Activated naive CD8-positive, alpha-beta T cell treated with anti-CD3 and anti-CD28 coated beads, Interleukin-2, amount 50 U/mL, for 24 hours (primary cell): ENCODE data around the gene LDB3.

Source experiments
- ATAC-seq: fragments of 150-1000 bp; cut with Tn5 transposase; one replicate; pipeline ENCODE4 v1.10.0; 2021
- DNase-seq: peaks from one replicate; pipeline ENCODE4 v3.0.0; 2021
- H3K27ac Mint-ChIP-seq: one replicate; pipeline ENCODE4 v1.8.0; 2021; ENCODE audit warnings: mild to moderate bottlenecking, mixed read lengths
- H3K27me3 Mint-ChIP-seq: one replicate; pipeline ENCODE4 v1.8.0; 2021; ENCODE audit warnings: mixed read lengths
- H3K36me3 Mint-ChIP-seq: one replicate; pipeline ENCODE4 v1.8.0; 2021; ENCODE audit warnings: low read depth, mixed read lengths
- H3K4me1 Mint-ChIP-seq: one replicate; pipeline ENCODE4 v1.8.0; 2021; ENCODE audit warnings: mixed read lengths
- H3K4me3 Mint-ChIP-seq: one replicate; pipeline ENCODE4 v1.8.0; 2021; ENCODE audit warnings: mild to moderate bottlenecking, moderate library complexity, mixed read lengths
- H3K9me3 Mint-ChIP-seq: one replicate; pipeline ENCODE4 v1.8.0; 2021; ENCODE audit warnings: mixed read lengths

Gene LDB3

DNA sequence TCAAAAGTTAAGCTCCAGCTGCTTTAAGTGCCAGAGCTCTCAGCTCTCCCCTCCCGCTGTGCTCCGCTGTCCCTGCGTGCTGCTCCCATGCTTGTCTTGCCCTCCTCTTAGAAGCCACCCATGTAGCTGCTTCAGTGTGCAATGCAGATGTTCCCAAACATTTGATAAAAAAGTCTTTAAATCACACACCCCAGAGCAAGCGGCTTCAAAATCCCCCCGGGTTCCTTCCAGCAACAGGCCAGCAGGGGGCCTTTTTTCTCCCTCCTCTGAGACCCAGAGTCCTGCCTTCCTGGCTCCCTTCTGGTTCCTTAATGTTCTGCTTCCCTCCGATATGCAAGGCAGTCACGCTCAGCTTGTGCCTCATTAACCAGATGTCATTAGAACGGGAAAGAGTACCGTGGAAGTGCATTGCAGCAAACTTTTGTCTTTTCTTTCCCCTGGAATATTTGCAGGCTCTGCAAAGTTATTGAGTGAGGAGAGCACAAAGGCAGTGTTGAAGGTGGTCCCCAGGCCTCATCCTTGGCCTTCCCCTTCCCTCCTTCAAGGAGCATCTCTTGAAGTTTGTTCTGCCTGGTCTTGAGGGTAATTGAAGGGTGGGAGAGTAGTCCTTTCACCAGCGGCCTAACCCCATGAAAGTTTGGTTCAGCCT is 25.5 kb downstream of the LDB3 start:
- ATAC-seq: no peak
- H3K4me3 Mint-ChIP-seq: no peak overlapping the region
- H3K4me1 Mint-ChIP-seq: no peaks in the 10 kb centered on the region
- peaks cover 1% of the 10 kb centered on the region for H3K27me3 Mint-ChIP-seq
- H3K36me3 Mint-ChIP-seq: no peaks in the 10 kb centered on the region
- H3K27ac Mint-ChIP-seq: no peak overlapping the region
- peak; percentile 50 for DNase-seq
- H3K9me3 Mint-ChIP-seq: no peaks in the 10 kb centered on the region

DNA sequence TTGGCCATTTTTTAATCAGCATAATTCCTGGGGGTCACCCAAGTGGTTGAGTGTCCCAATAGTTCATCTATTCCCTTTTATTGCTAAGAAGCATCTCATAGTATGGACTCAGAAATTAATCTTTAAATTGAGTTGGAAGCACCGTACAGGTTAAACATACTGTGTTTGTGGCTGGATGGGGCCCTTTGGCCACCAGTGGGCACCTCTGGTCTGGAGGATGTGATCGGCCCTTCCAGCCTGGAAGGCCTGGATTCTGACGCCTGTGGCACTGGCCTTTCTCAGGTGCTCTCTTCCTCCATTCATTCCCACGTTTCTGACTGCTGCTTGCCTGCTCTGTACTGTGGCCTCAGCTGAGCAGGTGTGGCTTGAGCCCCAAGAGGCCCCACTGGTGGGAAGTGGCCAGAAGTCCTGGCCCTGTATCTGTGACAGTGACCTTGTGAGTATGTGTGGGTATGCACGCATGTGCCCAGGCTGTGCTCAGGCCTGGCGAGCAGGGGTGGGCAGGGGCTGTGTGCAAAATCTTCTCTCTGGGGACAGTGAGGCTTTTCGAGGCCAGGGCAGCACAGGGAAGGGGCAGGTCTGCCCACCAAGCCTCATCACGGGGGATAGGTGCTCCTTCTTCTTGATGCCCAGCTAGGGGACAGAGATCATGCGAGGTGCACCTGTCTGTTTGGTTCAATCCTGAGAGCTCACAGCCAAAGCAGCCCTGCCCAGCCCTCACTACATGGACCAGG is 30.1 kb downstream of the LDB3 start:
- H3K27me3 Mint-ChIP-seq: no peaks in the 10 kb centered on the region
- H3K9me3 Mint-ChIP-seq: no peaks in the 10 kb centered on the region
- no peaks in the 10 kb centered on the region for H3K36me3 Mint-ChIP-seq
- DNase-seq (no peak), ATAC-seq (no peak)
- H3K4me1 Mint-ChIP-seq: no peaks in the 10 kb centered on the region
- no peak overlapping the region for H3K27ac Mint-ChIP-seq
- no peak overlapping the region for H3K4me3 Mint-ChIP-seq

DNA sequence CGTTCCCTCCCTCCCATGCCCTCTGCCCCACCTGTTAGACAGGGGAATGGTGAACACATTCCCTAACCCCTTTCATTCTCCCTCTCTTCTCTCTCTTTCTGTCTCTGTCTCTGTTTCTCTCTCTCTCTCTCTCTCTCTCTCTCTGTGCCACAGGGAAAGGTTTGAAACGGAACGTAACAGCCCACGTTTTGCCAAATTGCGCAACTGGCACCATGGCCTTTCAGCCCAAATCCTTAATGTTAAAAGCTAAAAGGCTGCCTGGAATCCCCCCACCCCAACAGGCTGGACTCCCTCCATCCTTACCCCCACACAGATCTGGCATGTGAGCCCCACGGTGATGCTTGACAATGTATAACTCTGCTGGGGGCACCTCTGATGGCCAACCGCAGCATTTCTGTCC is 30.8 kb downstream of the LDB3 start:
- H3K27ac Mint-ChIP-seq: no peak overlapping the region
- DNase-seq (no peak), ATAC-seq (no peak)
- H3K4me3 Mint-ChIP-seq: no peak overlapping the region
- no peaks in the 10 kb centered on the region for H3K9me3 Mint-ChIP-seq
- H3K27me3 Mint-ChIP-seq: no peaks in the 10 kb centered on the region
- no peaks in the 10 kb centered on the region for H3K36me3 Mint-ChIP-seq
- no peaks in the 10 kb centered on the region for H3K4me1 Mint-ChIP-seq

DNA sequence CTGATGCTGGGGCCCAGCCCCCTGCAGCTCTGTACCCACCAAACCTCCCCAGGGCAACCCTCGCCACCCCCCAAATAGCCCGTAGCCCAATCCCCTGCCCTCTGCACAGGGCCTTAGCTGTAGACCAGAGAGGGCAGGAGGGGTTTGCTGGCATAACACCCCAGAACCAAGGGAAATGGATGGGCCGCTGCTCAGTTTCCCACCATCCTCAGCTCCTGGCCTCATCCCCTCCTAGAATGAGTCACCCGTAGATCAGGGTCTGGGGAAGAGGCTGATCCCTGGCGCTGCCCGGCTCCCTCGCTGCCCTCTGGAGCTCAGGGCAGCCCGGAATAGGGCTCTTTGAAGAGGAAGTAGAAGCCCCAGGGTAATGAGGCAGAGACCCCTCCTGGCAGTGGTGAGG is 31.2 kb downstream of the LDB3 start:
- DNase-seq (no peak), ATAC-seq (no peak)
- Mint-ChIP-seq H3K27ac (no peak overlapping the region), H3K9me3 (no peaks in the 10 kb centered on the region), H3K4me3 (no peak overlapping the region), H3K36me3 (no peaks in the 10 kb centered on the region), H3K4me1 (no peaks in the 10 kb centered on the region), H3K27me3 (no peaks in the 10 kb centered on the region)

DNA sequence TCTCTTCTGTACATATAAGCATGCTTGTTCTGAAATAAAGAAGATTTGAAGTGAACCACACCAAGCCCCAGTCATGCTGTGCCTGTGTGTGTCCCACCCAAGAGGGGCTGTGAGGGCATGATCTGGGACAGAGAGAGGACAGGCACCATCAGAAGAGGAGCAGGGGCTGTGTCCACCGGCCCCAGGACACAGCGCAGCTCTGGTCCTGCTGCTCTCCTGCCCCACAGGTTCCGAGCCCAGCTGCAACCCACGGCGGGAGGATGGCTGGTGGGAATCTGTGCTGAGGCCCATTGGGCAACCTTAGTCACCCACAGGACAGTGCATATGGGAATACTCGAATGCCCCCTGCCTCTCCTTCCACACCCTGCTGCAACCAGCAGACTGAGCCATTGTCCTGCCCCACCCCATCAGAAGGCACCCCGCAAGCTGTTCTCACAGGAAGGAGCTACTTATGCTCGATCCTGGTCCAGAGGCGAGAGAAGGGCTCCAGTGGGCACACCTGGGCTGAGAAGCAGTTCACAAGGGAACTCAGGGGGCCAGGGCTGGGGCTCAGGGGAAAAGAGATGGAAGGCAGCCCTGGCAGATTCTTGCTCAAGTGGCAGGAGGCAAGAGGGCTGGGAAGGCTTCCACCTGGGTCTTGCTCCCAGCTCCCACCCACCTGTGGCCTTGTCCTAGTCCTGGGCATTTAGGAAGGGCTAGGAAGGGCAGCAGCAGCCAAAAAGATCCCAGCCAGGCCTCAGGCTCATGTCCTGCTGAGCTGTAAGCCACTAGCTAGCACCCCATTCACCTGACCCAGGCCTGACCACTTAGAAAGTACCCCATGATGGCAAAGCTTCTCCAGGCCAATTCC is 31.9 kb downstream of the LDB3 start:
- ATAC-seq (no peak), DNase-seq (no peak)
- Mint-ChIP-seq H3K4me3 (no peak overlapping the region), H3K27me3 (no peaks in the 10 kb centered on the region), H3K9me3 (no peaks in the 10 kb centered on the region), H3K4me1 (no peaks in the 10 kb centered on the region), H3K27ac (no peak overlapping the region), H3K36me3 (no peaks in the 10 kb centered on the region)

DNA sequence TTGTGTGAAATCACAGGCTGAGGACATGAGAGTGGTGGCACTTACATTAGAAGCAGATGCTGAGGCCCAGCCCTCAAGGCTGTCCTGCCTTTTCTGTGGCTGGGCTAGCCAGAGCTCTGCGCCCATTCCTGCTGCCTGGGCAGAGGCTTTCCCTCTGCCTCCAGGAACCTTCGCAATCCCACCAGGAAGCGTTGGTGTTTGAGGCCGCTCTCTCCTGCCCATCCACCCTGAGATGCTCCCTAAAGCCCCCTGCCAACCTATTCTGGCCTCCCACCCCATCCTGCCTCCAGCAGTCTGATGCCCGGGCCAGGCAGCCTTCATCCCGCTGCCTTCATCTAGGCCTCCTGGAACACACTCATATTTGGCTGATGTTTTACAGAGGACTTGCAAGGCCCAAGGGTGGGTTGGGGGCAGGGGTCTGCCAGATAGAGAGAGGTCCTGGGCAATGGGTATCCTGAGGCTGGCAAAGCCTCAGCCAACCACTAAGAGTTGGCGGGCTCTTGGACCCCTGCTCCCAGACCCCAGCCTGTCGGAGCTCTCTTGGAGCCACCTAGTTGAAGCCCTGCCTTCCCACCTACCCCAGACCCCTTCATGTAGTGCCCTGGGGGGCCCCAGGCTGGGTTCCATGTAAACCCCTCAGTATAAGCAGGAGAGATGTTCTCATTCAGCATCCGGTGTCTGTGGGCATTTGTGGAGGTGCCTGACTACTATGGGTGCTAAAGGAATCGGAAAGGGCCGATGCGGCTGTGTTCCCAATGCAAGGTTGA is 32.7 kb downstream of the LDB3 start:
- no peaks in the 10 kb centered on the region for H3K9me3 Mint-ChIP-seq
- H3K27ac Mint-ChIP-seq: no peak overlapping the region
- ATAC-seq (no peak), DNase-seq (no peak)
- no peaks in the 10 kb centered on the region for H3K36me3 Mint-ChIP-seq
- no peaks in the 10 kb centered on the region for H3K4me1 Mint-ChIP-seq
- H3K27me3 Mint-ChIP-seq: no peaks in the 10 kb centered on the region
- no peak overlapping the region for H3K4me3 Mint-ChIP-seq

DNA sequence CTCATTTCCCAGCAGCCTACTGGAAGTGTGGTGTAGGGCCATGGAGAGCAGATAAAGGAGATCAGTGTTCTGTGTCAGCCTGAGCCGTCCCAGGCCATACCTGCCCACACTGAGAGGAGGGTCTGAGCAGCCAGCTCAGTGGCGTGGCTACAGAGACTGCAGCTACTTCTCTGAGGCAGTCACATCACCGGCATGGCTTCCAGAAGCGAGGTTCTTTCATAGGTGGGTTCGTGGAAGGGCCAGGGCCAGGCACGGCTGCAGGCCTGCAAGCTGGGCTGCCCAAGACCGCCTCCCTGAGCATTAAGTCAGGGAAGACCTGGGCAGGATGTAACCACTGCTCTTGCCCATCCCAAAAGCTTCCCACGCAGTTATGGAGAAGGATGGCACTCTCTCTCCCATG is 34.9 kb downstream of the LDB3 start:
- Mint-ChIP-seq H3K27ac (no peak overlapping the region), H3K27me3 (no peaks in the 10 kb centered on the region)
- no peak for ATAC-seq

DNA sequence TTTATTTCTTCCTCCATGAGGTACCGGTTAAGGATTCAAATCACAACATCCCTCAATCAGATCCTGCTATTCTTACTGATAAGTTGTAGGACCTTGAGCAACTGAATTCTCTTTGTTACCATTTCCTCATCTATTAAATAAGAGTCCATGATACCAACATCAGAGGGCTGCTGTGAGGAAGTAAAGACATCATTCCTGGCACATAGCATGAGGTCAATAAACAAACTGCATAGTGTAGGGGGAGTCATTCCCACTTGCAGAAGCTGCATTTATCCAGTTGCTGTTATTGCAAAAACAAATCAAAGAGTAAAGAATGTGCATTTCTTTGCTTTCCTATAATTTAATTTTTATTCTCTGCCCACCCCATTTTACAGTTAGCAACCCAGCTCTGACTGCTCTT is 36.8 kb downstream of the LDB3 start:
- no peaks in the 10 kb centered on the region for H3K36me3 Mint-ChIP-seq
- peaks cover 2% of the 10 kb centered on the region for H3K4me1 Mint-ChIP-seq
- no peaks in the 10 kb centered on the region for H3K9me3 Mint-ChIP-seq
- H3K27ac Mint-ChIP-seq: no peak overlapping the region
- ATAC-seq (no peak), DNase-seq (no peak)
- H3K27me3 Mint-ChIP-seq: no peaks in the 10 kb centered on the region
- H3K4me3 Mint-ChIP-seq: no peak overlapping the region

More for the DNA sequence above, 34.9 kb downstream of the LDB3 start:
- DNase-seq: no peak
- H3K4me1 Mint-ChIP-seq: no peaks in the 10 kb centered on the region
- H3K4me3 Mint-ChIP-seq: no peak overlapping the region
- no peaks in the 10 kb centered on the region for H3K9me3 Mint-ChIP-seq
- H3K36me3 Mint-ChIP-seq: no peaks in the 10 kb centered on the region

DNA sequence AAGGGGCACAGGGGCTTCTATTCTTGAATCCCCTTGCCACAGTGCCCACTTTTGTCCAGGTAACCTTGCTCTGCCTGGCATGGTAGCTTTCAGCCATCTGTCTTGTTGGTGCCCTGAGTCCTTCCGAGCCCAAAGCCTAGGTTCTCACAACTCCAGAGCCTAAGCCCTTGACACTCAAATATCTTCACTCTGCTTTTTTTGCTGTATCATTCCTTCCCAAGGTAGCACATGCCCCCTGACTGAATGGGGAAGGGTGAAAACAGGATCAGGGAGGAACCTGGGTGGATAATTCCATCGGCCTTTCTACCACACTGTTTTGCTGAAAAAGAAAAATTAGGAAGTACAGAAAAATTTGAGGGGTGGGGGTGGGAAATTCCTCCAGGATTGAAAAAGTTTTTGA is 37.6 kb downstream of the LDB3 start:
- H3K4me3 Mint-ChIP-seq: no peak overlapping the region
- DNase-seq (no peak), ATAC-seq (no peak)
- no peaks in the 10 kb centered on the region for H3K36me3 Mint-ChIP-seq
- no peaks in the 10 kb centered on the region for H3K27me3 Mint-ChIP-seq
- H3K4me1 Mint-ChIP-seq: peaks cover 7% of the 10 kb centered on the region
- H3K9me3 Mint-ChIP-seq: no peaks in the 10 kb centered on the region
- no peak overlapping the region for H3K27ac Mint-ChIP-seq

DNA sequence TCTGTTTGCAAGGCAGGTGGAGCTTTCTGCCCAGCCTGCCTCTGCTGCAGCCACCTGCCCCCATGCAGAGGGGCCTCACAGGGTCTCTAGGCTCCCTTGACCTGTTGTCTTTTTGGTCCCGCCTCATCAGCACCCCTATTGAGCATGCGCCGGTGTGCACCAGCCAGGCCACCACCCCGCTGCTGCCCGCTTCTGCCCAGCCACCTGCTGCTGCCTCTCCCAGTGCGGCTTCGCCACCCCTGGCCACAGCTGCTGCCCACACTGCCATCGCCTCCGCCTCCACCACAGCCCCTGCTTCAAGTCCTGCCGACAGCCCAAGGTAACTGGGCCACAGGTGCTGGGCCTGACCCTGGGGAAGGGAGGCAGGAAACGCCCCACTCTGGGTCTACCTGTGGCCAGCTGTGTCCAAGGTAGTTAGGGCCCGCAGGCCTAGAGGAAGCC is 38.1 kb downstream of the LDB3 start:
- H3K4me1 Mint-ChIP-seq: peaks cover 8% of the 10 kb centered on the region
- H3K27me3 Mint-ChIP-seq: no peaks in the 10 kb centered on the region
- H3K4me3 Mint-ChIP-seq: no peak overlapping the region
- ATAC-seq: no peak
- no peaks in the 10 kb centered on the region for H3K9me3 Mint-ChIP-seq
- no peak overlapping the region for H3K27ac Mint-ChIP-seq
- no peaks in the 10 kb centered on the region for H3K36me3 Mint-ChIP-seq
- DNase-seq: no peak

DNA sequence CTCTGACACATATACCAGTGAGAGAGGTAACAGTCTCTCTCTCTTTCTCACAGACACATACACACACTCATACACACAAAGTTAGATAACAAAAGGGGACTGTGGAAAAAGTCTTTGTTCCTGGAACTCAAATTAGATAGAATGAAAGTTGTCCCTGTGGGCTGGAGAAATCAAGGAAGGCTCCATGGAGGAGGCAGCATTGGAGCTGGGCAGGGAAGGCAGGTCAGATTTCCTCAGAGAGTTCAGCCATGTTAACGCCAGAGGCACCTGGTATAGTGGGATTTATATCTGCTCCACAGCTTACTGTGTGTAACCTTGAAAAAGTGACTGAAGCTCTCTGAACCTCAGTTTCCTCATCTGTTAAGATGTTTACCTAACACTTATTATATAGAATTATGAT is 38.7 kb downstream of the LDB3 start:
- Mint-ChIP-seq H3K9me3 (no peaks in the 10 kb centered on the region), H3K36me3 (no peaks in the 10 kb centered on the region), H3K4me1 (peaks cover 8% of the 10 kb centered on the region), H3K27me3 (no peaks in the 10 kb centered on the region), H3K4me3 (no peak overlapping the region), H3K27ac (no peak overlapping the region)
- no peak for ATAC-seq
- no peak for DNase-seq

DNA sequence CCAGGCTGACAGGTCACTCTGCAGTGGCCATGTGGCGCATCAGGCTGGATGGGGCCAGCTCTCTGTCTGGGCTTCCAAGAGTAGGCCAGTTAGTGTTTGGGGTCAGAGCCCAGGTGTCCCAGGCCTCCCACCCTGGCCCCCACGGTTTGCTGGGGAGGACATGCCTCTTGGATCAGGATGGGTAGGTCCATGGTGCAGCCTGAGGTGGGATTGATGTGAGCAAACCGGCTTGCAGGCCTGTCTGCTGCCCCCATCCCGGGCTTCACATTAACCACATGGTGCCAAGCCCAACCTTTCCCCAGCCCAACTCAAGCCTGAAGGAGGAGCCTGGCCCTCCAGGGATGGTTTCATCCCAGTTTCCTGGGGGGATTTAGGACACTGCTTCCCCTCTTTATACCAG is 39.2 kb downstream of the LDB3 start:
- DNase-seq (no peak), ATAC-seq (no peak)
- Mint-ChIP-seq H3K36me3 (no peaks in the 10 kb centered on the region), H3K27ac (no peak overlapping the region), H3K4me1 (peaks cover 12% of the 10 kb centered on the region), H3K9me3 (no peaks in the 10 kb centered on the region), H3K4me3 (no peak overlapping the region), H3K27me3 (no peaks in the 10 kb centered on the region)

DNA sequence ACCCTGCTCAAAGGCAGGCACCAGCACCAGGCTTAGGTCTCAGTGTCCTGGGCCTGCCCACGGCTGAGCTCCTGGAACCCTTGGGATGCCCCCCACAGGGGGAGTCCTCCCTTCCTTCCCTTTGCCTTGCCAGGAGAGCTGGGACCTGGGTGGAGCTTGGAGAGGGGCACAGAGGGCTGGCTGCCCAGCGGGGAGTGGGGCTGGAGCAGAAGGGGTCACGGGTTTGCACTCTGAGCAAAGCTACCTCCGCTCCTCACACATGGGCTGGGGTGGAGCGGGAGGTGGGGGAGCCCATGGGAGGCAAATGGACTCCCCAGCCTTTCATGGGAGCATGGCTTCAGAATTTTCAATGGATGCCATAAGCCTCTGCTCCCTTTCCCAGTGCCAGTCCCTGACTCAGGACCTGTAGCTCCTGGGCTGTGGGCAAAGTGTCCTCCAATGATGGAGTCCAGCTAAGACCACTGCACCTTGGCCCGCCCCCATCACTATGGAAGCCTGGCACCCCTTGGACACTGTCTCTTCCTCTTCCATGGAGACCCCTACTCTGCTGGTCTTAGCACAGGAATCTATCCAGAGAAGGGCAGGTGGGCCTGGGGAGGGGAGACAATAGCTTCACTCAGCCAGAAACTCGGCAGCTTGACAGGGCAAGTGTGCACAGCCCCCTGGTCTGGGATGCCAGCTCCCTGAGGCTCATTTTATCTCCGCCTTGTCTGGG is 39.9 kb downstream of the LDB3 start:
- no peaks in the 10 kb centered on the region for H3K36me3 Mint-ChIP-seq
- no peak overlapping the region for H3K27ac Mint-ChIP-seq
- H3K9me3 Mint-ChIP-seq: no peaks in the 10 kb centered on the region
- no peak for DNase-seq
- H3K27me3 Mint-ChIP-seq: no peaks in the 10 kb centered on the region
- ATAC-seq: no peak
- no peak overlapping the region for H3K4me3 Mint-ChIP-seq
- H3K4me1 Mint-ChIP-seq: peaks cover 12% of the 10 kb centered on the region

DNA sequence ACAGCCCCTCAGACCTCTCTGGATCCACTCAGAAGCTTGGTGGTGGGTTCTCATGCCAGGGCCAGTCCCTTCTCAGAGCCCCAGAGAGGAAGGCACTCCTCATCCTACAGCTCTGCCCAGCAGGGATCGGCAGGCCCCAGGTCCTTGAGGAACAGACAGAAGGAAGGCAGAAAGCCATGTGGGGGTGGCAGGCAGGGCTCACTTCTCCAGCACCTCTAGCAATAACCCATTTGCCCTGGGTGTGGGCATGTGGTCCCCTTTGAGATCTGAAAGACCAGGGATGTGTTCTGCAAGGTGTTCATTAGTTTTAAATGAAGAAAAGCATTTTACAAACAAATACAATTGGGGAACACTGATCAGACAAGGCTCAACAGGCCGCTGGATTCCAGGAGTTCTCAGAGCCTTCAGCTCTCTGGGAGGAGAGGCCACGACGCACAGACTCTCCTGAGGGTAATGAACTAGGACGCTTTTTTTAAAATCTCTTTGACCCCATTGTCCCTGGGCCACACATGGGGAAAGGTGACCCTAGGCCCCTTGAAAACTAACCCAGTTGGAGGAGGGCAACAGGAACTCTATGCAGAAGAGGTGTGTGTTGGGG is 40.6 kb downstream of the LDB3 start:
- Mint-ChIP-seq H3K9me3 (no peaks in the 10 kb centered on the region), H3K4me1 (peaks cover 12% of the 10 kb centered on the region), H3K36me3 (no peaks in the 10 kb centered on the region), H3K27me3 (no peaks in the 10 kb centered on the region), H3K27ac (no peak overlapping the region), H3K4me3 (no peak overlapping the region)
- ATAC-seq (no peak), DNase-seq (no peak)
